ENCODE data around the gene GALNT7. TPM values are rescaled to one million over a fixed set of nuclear protein-coding genes. Genes with fewer than 3 reads are reported as not detected.
"Not testable (repeated sequence)": the region's sequence is repeated elsewhere in the genome, so short reads cannot be mapped to it uniquely, and the experiment has no call there.

Gene GALNT7
- total RNA-seq, 2 experiments from 2014 or later: 18.3 to 19.5 TPM

GRCh38 chr4:173189117-173189693 is 20.6 kb downstream of the GALNT7 start:
- CTCF ChIA-PET: no interaction called here
- POLR2A ChIA-PET: no interaction called here

DNA sequence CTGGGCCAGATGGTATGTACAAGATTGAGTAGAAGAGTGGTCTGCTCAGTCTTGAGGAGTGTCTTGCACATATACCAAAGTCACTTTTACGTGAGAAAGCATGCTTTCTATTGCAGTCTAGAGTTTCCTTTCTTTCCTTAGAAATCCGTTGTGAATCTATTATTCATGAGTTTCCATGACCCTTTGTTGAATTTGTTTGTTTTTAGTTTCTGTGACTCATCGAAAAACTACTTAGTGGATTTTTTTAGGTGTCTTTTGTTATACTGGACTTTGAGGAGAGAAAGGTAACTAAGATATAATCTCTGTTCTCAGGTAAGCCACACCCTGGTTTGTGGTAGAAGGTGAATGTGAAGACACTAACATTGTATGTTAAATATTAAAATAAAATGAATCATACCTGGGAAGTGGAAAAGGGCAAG is 23.0 kb downstream of the GALNT7 start:
- CTCF ChIA-PET: no interaction called here
- POLR2A ChIA-PET: no interaction called here

DNA sequence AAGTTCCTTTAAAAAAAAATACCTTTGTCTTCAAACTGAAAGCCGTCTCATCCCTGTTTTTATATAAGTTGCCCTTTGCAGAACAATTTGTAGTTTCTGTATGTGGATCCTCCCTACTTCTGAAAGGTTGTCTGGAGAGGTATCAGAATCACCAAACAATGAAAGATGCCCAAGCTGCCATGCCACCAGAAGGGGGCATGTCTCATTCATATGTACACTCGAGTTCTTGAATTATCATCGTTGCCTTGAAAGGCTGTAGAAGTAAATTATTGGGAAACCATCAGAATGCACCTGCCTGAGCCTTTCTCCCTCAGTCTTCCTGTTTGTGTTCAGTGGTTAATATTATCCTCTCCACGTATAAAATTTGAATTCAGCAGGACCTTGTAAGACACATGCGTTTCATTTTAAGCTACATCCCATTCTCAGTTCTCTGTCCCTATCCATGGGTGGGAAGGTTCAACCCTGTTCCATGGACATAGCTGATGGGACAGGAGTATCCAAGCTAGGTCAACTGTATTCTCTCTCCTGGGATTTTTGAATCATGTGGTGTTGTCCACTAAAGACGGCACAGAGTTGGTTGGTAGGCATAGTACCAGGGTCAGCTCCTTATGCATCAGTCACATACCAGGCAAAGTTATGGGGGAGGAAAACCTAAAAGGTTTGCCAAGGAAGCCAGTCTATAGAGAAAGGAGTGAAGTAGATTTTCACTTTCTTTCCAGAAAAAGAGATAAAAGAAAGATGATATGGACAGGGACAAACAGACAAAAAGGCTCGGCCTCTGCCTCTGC is 24.0 kb downstream of the GALNT7 start:
- CTCF ChIA-PET: no interaction called here
- POLR2A ChIA-PET: interaction anchor here (0.7 kb wide), 1 partner anchor 22 kb away, joined by 3 read pairs; no protein-coding TSS in a partner anchor

DNA sequence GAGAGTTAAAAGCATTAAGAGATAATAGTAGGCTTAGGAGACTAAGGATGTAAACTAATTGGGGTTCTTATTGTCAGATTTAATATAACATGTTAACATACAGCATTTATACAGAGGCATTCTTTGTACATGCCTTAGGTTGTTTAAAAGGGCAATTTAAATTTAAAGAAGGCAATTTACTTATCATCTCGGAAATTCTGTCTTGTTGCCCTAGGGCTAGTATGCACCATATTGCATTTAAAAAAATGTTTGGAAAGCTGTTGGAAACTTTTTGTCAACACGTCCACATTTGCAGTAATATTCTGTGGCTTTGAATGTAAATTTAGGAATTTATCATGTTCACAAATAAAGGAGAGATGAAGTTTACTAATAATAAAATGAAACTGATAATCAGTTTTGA is 25.5 kb downstream of the GALNT7 start:
- POLR2A ChIA-PET: no interaction called here
- CTCF ChIA-PET: no interaction called here

GRCh38 chr4:173195109-173195508 is 26.5 kb downstream of the GALNT7 start:
- CTCF ChIA-PET: no interaction called here
- POLR2A ChIA-PET: no interaction called here

GRCh38 chr4:173199553-173199952 is 30.9 kb downstream of the GALNT7 start:
- POLR2A ChIA-PET: no interaction called here
- CTCF ChIA-PET: no interaction called here

- POLR2A ChIA-PET: no interaction called here
These were observed 31.7 kb downstream of the GALNT7 start for GRCh38 chr4:173200103-173200884.

DNA sequence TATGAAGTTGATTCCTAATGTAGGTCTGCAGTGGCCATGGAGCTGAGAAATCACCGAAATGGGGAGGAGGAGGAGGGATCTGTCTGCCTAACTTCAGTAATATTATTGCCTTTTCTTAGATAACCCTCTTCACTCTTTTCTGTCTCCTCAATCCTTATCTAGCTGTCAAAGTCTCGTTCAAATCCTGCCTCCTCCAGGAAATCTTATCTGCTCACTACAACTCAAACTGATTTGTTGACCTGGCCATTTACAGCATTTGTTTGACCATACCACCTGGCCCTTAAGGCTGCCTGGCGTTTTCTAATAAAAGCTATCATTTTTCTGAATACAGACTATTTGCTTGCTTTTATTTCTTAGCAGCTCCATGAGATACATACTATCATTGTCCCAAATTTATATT is 33.8 kb downstream of the GALNT7 start:
- ChIA-PET CTCF (no interaction called here), POLR2A (no interaction called here)

More at GRCh38 chr4:173200103-173200884, 31.7 kb downstream of the GALNT7 start:
- CTCF ChIA-PET: no interaction called here

DNA sequence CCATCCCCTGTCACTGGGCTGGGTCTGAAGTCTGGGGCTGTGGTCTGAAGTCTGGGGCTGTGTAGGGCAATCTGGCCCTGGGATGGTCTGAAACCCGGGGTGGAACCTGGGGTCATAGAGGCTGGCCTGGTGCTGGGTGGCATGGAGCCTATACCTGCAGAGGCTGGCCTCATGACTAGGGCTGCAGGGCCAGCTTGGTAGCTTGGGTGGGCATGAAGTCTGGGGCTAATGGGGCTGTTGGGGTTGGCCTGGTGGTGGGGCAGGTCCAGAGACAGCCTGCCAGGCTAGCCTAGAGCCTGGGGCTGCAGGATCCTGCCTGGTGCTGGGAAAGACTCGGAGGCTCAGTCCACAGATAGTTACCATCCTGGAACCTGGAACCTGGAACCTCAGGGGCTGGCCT is 37.0 kb downstream of the GALNT7 start:
- CTCF ChIA-PET: no interaction called here

GRCh38 chr4:173208420-173208819 is 39.8 kb downstream of the GALNT7 start:
- POLR2A ChIA-PET: no interaction called here
- CTCF ChIA-PET: no interaction called here

More for the DNA sequence above, 37.0 kb downstream of the GALNT7 start:
- POLR2A ChIA-PET: no interaction called here

DNA sequence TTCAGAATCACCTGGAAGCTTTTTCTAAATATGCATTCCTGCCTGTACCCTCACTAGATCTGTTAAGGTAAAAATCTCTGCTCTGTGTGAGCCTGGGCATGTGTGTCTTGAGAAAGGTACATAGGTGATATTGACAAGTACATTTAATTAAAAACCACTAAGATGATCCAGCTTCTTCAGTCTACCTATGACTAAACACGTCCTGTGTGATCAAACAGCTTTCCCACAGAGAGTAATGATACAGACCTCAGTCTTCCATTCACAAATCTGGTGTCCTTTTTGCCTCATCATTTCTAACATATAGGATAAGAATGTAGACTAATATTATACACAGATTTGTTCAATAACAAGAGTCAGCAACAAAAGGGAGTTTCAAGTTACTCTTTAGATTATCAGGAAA is 42.6 kb downstream of the GALNT7 start:
- ChIA-PET POLR2A (no interaction called here), CTCF (no interaction called here)

- CTCF ChIA-PET: no interaction called here
- POLR2A ChIA-PET: no interaction called here
These were observed 43.2 kb downstream of the GALNT7 start for GRCh38 chr4:173211838-173212237.

GRCh38 chr4:173212379-173212778 is 43.8 kb downstream of the GALNT7 start:
- ChIA-PET POLR2A (no interaction called here), CTCF (no interaction called here)

DNA sequence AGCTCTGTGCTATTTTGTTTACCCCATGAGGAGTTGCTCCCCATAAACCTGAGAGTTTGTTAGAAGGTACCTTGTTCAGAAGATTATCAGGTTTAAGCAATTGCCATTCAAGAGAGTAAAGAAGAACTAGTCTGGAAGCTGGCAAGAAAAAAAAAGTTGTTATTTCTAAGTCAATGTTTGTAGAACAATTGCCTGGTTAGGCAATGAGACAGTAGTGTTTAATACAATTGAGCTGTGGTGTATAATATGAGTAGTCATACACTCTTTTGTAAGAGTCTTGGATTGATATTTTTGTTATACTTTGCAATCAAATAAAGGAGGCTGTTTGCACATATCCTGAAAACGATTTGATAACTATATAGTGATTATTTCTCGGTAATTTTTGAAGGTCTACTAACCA is 44.7 kb downstream of the GALNT7 start:
- POLR2A ChIA-PET: no interaction called here
- CTCF ChIA-PET: no interaction called here

DNA sequence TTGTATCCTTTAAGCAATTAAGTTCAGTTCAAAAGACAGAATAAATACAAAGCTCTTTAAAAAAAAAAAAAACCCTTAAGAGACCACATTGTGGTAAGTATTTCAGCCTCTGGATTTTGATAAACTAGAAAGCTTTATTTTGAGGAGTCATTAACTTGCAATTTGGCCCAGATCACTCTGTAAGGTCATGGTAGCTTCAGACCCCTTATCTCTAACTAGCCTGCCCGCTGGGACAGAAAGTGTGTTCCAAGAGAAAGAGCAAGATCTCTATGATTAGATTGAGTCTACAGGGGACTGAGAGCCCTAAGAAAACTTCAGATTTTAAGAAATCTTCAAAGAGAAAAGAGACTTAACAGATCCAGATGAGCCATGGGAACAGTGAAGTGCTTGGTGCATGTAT is 45.6 kb downstream of the GALNT7 start:
- ChIA-PET CTCF (no interaction called here), POLR2A (no interaction called here)

DNA sequence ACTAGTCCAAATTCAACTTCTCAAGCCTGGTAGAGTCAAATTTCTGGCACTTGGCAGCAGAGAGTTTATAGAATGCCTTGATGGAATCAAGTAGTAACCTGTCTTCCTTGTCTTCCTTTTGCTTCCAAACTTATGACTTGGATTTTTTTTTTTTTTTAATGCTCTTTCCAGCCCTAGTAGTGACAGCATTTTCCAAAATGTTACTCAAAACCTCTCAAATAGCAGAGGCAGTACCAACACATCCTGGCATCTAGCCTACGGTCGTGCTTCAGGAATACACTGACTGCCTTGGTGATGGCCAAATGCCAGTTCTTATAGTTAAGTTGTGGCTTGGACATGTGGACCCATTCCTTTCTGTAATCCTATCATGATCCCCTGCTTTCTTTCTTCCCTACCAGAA is 46.0 kb downstream of the GALNT7 start:
- CTCF ChIA-PET: no interaction called here

DNA sequence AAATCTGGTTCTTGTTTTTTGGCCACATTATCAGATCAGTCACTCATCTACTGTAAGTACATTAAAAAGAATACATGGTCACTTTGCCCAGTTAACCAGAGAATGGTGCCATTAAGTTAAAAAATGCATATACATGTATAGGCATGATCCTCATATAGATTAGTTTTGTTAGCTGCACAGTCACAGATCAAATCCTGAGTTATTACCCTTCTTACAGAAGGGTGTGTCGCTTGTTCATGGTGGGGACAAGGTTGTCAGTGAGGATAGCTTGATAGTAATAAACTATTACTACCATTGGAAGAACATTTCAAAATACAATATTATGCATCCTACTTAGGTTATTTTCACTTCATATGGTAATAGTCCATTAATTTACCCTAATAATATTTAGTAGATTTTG is 48.5 kb downstream of the GALNT7 start:
- CTCF ChIA-PET: no interaction called here
- POLR2A ChIA-PET: no interaction called here

More for the DNA sequence above, 46.0 kb downstream of the GALNT7 start:
- POLR2A ChIA-PET: no interaction called here

DNA sequence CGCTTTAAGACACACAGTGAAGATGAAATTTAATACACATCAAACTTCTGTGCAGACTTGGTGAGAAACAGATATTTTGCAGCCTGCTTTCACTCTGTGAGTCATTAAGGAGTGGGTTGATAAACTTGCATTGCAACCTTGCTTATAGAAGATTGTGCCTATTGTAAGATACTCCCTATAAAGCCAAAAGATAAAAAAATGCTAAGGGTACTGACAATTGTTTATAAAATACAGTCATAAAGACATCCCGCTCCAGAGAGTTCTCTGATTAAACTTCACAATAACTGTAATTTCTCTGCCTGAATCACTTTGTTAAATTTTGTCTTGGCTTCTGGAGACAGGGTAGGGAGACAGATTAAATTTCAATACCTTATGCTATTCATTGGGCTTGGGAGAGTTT is 49.1 kb downstream of the GALNT7 start:
- ChIA-PET POLR2A (no interaction called here), CTCF (no interaction called here)

DNA sequence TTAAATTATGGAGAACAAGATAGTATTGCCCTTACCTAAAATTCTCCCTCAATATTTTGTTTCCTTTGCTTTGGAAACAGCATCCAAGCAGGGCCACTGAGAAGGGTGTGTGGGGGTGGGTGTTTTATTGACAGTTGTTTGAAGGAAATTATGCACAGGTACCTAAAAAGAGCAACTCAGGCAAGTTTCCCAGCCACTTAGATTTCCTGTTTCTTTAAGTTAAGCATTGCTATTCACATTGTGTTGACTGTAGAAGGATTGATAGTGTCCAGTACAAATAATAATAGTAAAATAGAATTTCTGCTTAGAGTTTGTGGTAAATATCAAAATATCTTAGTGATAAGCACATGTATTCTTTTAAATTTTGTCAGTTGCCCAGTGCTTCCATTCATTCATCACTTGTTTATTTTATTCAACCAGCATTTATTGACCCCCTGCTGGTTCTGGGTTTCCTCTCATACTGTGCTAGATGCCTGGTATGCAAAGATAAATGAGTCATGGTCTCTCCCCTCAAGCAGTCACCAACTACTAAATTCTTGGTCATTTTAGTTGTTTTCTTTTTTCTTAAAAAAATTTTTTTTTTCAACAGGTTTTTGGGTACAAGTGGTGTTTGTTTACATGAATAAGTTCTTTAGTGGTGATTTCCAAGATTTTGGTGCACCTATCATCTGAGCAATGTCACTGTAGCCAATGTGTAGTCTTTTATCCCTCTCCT is 50.0 kb downstream of the GALNT7 start:
- CTCF ChIA-PET: no interaction called here
- POLR2A ChIA-PET: no interaction called here

DNA sequence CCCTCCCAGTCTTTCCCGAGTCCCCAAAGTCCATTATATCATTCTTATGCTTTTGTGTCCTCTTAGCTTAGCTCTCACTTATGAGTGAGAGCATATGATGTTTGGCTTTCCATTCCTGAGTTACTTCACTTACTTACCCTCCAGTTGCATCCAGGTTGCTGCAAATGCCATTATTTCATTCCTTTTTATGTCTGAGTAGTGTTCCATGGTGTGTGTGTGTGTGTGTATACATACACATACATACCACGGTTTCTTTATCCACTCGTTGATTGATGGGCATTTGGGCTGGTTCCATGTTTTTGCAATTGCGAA is 50.5 kb downstream of the GALNT7 start:
- CTCF ChIA-PET, POLR2A ChIA-PET: not testable (repeated sequence)

- CTCF ChIA-PET: interaction anchor here (0.6 kb wide), 1 partner anchor 59 kb away, joined by 4 read pairs; no protein-coding TSS in a partner anchor
These were observed 55.1 kb downstream of the GALNT7 start for GRCh38 chr4:173223743-173224142.

More at GRCh38 chr4:173223743-173224142, 55.1 kb downstream of the GALNT7 start:
- POLR2A ChIA-PET: no interaction called here

All from activated CD8-positive, alpha-beta memory T cell treated with anti-CD3 and anti-CD28 coated beads for 36 hours (primary cell).